CD4-positive, alpha-beta memory T cell (primary cell): ENCODE results near the gene RER1. TPM values are rescaled to one million over a fixed set of nuclear protein-coding genes. Genes with fewer than 3 reads are reported as not detected.

Experiments used
- CTCF ChIA-PET: fragments of 350-600 bp; sonication (Branson Sonifier 250); formaldehyde crosslinking; loops from one replicate; lab custom pipeline; 2021; ENCODE audit warnings: inconsistent platforms; ENCODE audit not compliant: partially characterized antibody; lab: Charles Lee
- POLR2A ChIA-PET: fragments of 350-600 bp; sonication (Branson Sonifier 250); formaldehyde crosslinking; loops from one replicate; lab custom pipeline; 2021; ENCODE audit not compliant: partially characterized antibody; lab: Charles Lee
- DNase-seq, 5 donors: peaks; one replicate each; pipeline versions ENCODE4 v3.0.0 to v3.0.0-alpha.2; 2020 to 2022; ENCODE audit warnings: mixed read lengths in 1 of 5
- H3K27ac ChIP-seq: one replicate; pipeline ENCODE4 v1.7.0; 2013; ENCODE audit warnings: low read depth, low read length
- H3K27me3 ChIP-seq: 2 replicates; pipeline ENCODE4 v1.7.0; 2013; ENCODE audit warnings: mild to moderate bottlenecking, low read length, moderate library complexity; ENCODE audit not compliant: insufficient read depth
- H3K36me3 ChIP-seq: 2 replicates; pipeline ENCODE4 v1.7.0; 2013; ENCODE audit warnings: mild to moderate bottlenecking, low read length, moderate library complexity; ENCODE audit not compliant: insufficient read depth
- H3K4me1 ChIP-seq: 2 replicates; pipeline ENCODE4 v1.7.0; 2013; ENCODE audit warnings: mild to moderate bottlenecking, low read length, moderate library complexity; ENCODE audit not compliant: insufficient read depth
- H3K4me3 ChIP-seq, 2 donors: one replicate each; pipeline ENCODE4 v1.7.0; 2013; ENCODE audit warnings: low read length in 2 of 2, mild to moderate bottlenecking in 1 of 2
- H3K9me3 ChIP-seq, 2 donors: one replicate each; pipeline ENCODE4 v1.7.0; 2013; ENCODE audit warnings: low read length in 2 of 2, control low read depth in 1 of 2; ENCODE audit not compliant: control insufficient read depth in 1 of 2
- H3K27ac Mint-ChIP-seq, 7 donors: one replicate each; pipeline ENCODE4 v1.8.0; 2020 to 2021; ENCODE audit warnings: mixed read lengths in 7 of 7, mild to moderate bottlenecking in 6 of 7, inconsistent platforms in 3 of 7, moderate library complexity in 3 of 7
- H3K27me3 Mint-ChIP-seq, 2 donors: one replicate each; pipeline ENCODE4 v1.8.0; 2020 to 2021; ENCODE audit warnings: mixed read lengths in 2 of 2
- H3K36me3 Mint-ChIP-seq, 2 donors: one replicate each; pipeline ENCODE4 v1.8.0; 2020 to 2021; ENCODE audit warnings: mixed read lengths in 2 of 2, inconsistent platforms in 1 of 2, mild to moderate bottlenecking in 1 of 2
- H3K4me1 Mint-ChIP-seq, 4 donors: one replicate each; pipeline ENCODE4 v1.8.0; 2020 to 2021; ENCODE audit warnings: mixed read lengths in 4 of 4, mild to moderate bottlenecking in 1 of 4
- H3K4me3 Mint-ChIP-seq, 8 donors: one replicate each; pipeline ENCODE4 v1.8.0; 2020 to 2021; ENCODE audit warnings: mixed read lengths in 8 of 8, mild to moderate bottlenecking in 7 of 8, moderate library complexity in 6 of 8, inconsistent platforms in 3 of 8
- H3K9me3 Mint-ChIP-seq, 8 donors: one replicate each; pipeline ENCODE4 v1.8.0; 2020 to 2021; ENCODE audit warnings: mixed read lengths in 8 of 8, mild to moderate bottlenecking in 5 of 8, inconsistent platforms in 3 of 8, moderate library complexity in 1 of 8
- intact Hi-C: fragments of 100-400 bp; cut with micrococcal nuclease; formaldehyde crosslinking; loops from one replicate; pipeline ENCODE4 v1.15.1; 2023
- polyA plus RNA-seq, 2 donors: library from polyadenylated mRNA; unstranded; fragments of 300-500 nt; fragmentation: Illumina TruSeq; gene quantifications; one replicate each; pipeline ENCODE4 v1.2.3, GENCODE V29; 2021
- total RNA-seq, 2 experiments: library from RNA; stranded (reverse); gene quantifications; one replicate each; pipeline ENCODE4 v1.2.3, GENCODE V29; 2021

RER1 gene
- total and polyA plus RNA-seq, 4 experiments from 2014 or later, result 131 to 221 (median 150) TPM

DNA sequence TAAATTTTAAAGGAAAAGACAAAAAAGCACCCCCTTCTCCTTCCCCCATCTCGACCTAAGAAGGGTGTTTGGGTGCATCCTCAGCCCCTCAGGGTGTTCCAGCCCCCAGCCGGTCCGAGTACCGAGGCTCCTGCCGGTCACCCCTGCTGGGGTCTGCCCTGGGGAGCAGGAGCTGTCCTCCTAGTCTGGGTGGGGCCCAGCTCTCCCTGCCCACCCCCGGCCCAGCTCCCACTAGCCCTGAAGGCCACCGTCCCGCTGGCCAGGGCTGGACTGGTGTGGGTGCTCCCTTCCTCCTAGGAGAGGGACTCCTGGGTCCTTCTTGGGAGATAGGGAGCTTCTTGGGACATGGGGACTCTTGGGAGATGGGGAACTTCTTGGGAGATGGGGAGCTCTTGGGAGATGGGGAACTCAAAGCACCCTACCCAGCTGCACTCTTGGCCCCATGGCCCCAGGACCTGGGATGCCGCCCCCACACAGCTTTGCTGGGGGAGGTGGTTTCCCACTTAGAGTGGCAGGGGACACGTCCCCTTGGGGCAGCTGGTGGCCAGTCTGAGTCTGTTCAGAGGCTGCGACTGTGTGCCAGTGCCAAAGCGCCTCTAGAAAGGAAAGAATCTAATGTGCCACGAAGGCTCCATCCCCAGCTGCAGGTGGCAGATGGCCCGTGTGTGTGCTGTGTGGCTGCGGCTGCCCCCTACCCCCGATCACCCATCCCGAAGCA is 44.8 kb upstream of the RER1 start:
- no peaks in the 10 kb centered on the region for H3K9me3 ChIP-seq
- CTCF ChIA-PET, result no interaction called here
- Mint-ChIP-seq H3K9me3 (no peaks in the 10 kb centered on the region), H3K4me3 (no peak overlapping the region), H3K27me3 (no peaks in the 10 kb centered on the region), H3K36me3 (no peaks in the 10 kb centered on the region), H3K4me1 (no peaks in the 10 kb centered on the region), H3K27ac (no peak overlapping the region)
- H3K27ac ChIP-seq, result no peak overlapping the region
- POLR2A ChIA-PET, result no interaction called here
- H3K27me3 ChIP-seq, result no peaks in the 10 kb centered on the region
- H3K4me1 ChIP-seq, result no peaks in the 10 kb centered on the region
- no peak overlapping the region for H3K4me3 ChIP-seq
- intact Hi-C loops, result no loop called here
- no peaks in the 10 kb centered on the region for H3K36me3 ChIP-seq
- DNase-seq, result no peak

DNA sequence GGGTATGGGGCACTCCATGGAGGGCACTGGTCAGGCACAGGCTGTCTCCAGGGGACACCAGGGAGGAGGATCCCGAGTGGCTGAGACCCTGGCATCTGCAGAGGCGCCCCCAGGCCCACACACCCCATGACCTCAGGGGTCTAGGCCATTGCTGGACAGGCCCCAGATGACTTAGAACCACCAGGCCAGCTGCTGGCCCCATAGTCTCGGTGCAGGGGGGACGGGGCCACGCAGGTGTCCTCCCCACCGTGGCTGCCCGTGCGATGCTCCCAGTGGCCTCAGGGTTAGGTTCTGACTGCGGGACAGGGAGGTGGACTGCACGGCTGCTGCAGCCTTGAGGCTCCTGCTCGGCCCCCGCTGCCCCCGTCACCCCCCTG is 44.2 kb upstream of the RER1 start:
- intact Hi-C loops, result no loop called here
- POLR2A ChIA-PET, result no interaction called here

DNA sequence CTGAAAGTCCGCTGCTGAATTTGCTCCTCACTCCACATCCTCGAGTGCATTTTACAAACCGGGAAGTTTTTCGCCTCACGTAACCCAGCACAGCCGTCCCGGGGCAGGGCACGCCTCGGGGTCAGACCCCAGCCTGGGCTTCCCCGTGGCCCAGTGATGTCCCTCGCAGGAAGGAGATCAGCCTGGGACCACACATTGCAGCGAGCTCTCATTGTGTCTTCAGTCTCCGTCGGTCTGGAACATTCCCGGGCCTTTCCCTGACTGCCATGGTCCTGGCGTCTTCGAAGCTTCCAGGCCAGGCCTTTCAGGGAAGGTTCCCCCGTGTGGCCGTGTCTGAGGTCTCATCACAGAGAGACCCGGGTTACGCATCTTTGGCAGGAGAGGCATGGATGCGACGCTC is 43.7 kb upstream of the RER1 start:
- no peak overlapping the region for H3K4me3 ChIP-seq
- no peaks in the 10 kb centered on the region for H3K36me3 Mint-ChIP-seq
- H3K27ac Mint-ChIP-seq, result no peak overlapping the region
- ChIA-PET POLR2A (no interaction called here), CTCF (no interaction called here)
- no peaks in the 10 kb centered on the region for H3K27me3 Mint-ChIP-seq
- intact Hi-C loops, result no loop called here
- no peaks in the 10 kb centered on the region for H3K9me3 ChIP-seq
- no peaks in the 10 kb centered on the region for H3K9me3 Mint-ChIP-seq
- H3K36me3 ChIP-seq, result no peaks in the 10 kb centered on the region
- no peak overlapping the region for H3K27ac ChIP-seq
- no peaks in the 10 kb centered on the region for H3K27me3 ChIP-seq
- H3K4me1 Mint-ChIP-seq, result no peaks in the 10 kb centered on the region
- no peaks in the 10 kb centered on the region for H3K4me1 ChIP-seq
- no peak overlapping the region for H3K4me3 Mint-ChIP-seq
- no peak for DNase-seq

More for the DNA sequence above, 44.2 kb upstream of the RER1 start:
- Histone ChIP-seq H3K36me3 (no peaks in the 10 kb centered on the region), H3K9me3 (no peaks in the 10 kb centered on the region), H3K4me1 (no peaks in the 10 kb centered on the region), H3K27ac (no peak overlapping the region), H3K27me3 (no peaks in the 10 kb centered on the region), H3K4me3 (no peak overlapping the region)
- no peaks in the 10 kb centered on the region for H3K9me3 Mint-ChIP-seq
- no peaks in the 10 kb centered on the region for H3K36me3 Mint-ChIP-seq
- CTCF ChIA-PET, result no interaction called here
- H3K4me3 Mint-ChIP-seq, result no peak overlapping the region
- H3K4me1 Mint-ChIP-seq, result no peaks in the 10 kb centered on the region
- H3K27me3 Mint-ChIP-seq, result no peaks in the 10 kb centered on the region
- no peak overlapping the region for H3K27ac Mint-ChIP-seq
- no peak for DNase-seq

GRCh38 chr1:2348346-2349325 is 43.0 kb upstream of the RER1 start:
- ChIA-PET POLR2A (no interaction called here), CTCF (no interaction called here)
- Mint-ChIP-seq H3K4me1 (no peaks in the 10 kb centered on the region), H3K27ac (no peak overlapping the region), H3K4me3 (no peak overlapping the region), H3K27me3 (no peaks in the 10 kb centered on the region), H3K36me3 (no peaks in the 10 kb centered on the region), H3K9me3 (no peaks in the 10 kb centered on the region)
- Histone ChIP-seq H3K4me3 (no peak overlapping the region), H3K27ac (no peak overlapping the region), H3K4me1 (no peaks in the 10 kb centered on the region), H3K27me3 (no peaks in the 10 kb centered on the region), H3K36me3 (no peaks in the 10 kb centered on the region), H3K9me3 (no peaks in the 10 kb centered on the region)
- intact Hi-C loops, result no loop called here
- DNase-seq, result no peak

DNA sequence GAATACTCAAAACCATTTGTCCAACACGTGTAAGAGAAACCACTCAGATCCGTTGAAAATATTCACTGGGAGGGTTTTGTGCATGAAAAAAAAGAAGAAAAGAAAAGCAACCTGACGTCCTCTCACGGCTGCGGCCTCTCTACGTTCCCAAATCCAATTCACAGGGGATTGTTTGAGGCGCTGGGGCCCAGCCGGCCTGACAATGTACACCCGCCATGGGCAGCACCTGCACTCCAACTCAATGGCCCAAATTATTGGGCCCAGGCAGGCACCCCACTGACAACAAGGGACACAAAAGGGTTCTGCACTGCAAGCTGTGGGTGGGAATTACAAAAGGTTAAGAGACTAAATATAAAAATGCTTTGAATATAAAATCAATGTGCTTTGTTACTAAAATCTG is 41.8 kb upstream of the RER1 start:
- Mint-ChIP-seq H3K27ac (no peak overlapping the region), H3K9me3 (no peaks in the 10 kb centered on the region), H3K27me3 (no peaks in the 10 kb centered on the region), H3K4me1 (no peaks in the 10 kb centered on the region), H3K4me3 (no peak overlapping the region), H3K36me3 (no peaks in the 10 kb centered on the region)
- H3K4me1 ChIP-seq, result no peaks in the 10 kb centered on the region
- ChIA-PET POLR2A (no interaction called here), CTCF (no interaction called here)
- no peaks in the 10 kb centered on the region for H3K27me3 ChIP-seq
- no peaks in the 10 kb centered on the region for H3K9me3 ChIP-seq
- DNase-seq, result no peak
- no peak overlapping the region for H3K4me3 ChIP-seq
- intact Hi-C loops, result no loop called here
- H3K27ac ChIP-seq, result no peak overlapping the region
- H3K36me3 ChIP-seq, result no peaks in the 10 kb centered on the region

DNA sequence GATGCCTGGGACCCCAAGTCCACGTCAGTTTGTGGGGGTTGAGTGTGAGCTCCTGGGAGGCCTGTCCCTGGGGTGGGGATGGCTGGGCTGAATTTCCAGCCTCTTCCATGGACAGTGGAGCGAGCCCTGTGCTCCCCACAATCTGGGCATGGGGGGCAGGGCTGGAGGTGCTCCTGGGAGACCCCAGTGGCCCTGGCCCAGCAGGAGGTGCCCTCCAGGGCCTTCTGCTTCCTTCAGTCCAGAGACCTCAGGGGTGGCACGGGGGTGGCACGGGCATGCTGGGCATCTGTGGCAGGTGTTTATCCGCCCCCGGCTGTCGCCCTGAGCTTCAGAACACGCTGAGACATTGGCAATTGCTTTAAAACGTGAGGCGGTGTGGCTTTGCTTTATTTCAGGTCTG is 41.1 kb upstream of the RER1 start:
- ChIA-PET POLR2A (no interaction called here), CTCF (no interaction called here)
- no peaks in the 10 kb centered on the region for H3K27me3 Mint-ChIP-seq
- H3K27me3 ChIP-seq, result no peaks in the 10 kb centered on the region
- no peaks in the 10 kb centered on the region for H3K36me3 Mint-ChIP-seq
- intact Hi-C loops, result no loop called here
- no peak for DNase-seq
- H3K4me1 Mint-ChIP-seq, result no peaks in the 10 kb centered on the region
- H3K4me3 ChIP-seq, result no peak overlapping the region
- H3K36me3 ChIP-seq, result no peaks in the 10 kb centered on the region
- no peaks in the 10 kb centered on the region for H3K9me3 ChIP-seq
- H3K27ac Mint-ChIP-seq, result no peak overlapping the region
- H3K4me1 ChIP-seq, result no peaks in the 10 kb centered on the region
- H3K4me3 Mint-ChIP-seq, result no peak overlapping the region
- no peaks in the 10 kb centered on the region for H3K9me3 Mint-ChIP-seq
- no peak overlapping the region for H3K27ac ChIP-seq

DNA sequence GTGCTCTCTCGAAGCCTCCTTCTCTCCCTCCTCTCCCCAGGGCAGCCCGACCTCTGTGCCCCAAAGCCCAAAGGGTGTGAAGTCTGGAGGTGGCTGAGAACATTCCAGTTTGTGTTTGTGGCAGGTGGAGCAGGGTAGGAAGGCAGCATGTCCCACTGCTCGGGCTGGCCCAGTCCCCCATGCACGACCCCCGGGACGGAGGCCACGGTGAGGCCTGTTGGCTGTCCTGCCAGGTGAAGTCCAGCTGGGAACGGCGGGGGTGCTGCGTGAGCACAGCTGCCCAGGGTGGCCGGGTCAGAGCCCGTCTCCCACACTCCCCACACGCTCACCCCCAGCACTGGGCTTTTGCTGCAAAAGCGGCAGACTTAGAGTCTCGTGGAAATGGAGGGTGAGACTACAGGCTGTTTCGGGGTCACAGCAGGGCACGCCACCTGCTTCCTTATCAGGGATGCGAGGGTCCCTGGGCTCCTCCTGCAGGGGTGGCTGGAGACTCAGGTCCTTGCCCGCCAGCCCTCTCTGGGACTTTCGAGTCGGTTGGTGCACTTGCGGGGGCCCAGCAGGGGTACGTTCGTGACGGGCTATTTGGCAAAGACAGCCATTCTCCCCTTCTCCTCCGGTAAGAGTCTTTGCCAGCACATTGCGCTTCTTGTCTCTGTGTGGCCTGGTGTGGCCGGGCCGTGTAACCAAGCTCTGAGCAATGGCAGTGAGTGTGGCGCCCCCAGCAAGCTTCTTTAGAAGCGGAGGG is 40.6 kb upstream of the RER1 start:
- intact Hi-C loops, result no loop called here
- no peak overlapping the region for H3K4me3 Mint-ChIP-seq
- no peaks in the 10 kb centered on the region for H3K9me3 Mint-ChIP-seq
- H3K27ac Mint-ChIP-seq, result no peak overlapping the region
- H3K4me3 ChIP-seq, result no peak overlapping the region
- no peaks in the 10 kb centered on the region for H3K4me1 ChIP-seq
- ChIA-PET POLR2A (no interaction called here), CTCF (no interaction called here)
- no peaks in the 10 kb centered on the region for H3K36me3 Mint-ChIP-seq
- no peaks in the 10 kb centered on the region for H3K9me3 ChIP-seq
- no peak for DNase-seq
- no peaks in the 10 kb centered on the region for H3K4me1 Mint-ChIP-seq
- H3K27me3 Mint-ChIP-seq, result no peaks in the 10 kb centered on the region
- no peaks in the 10 kb centered on the region for H3K36me3 ChIP-seq
- no peaks in the 10 kb centered on the region for H3K27me3 ChIP-seq
- no peak overlapping the region for H3K27ac ChIP-seq
